NB4 (cell line): ENCODE results near the gene ACVR1.

ENCODE experiments used
- CTCF ChIP-seq: IDR thresholded peaks from one replicate; pipeline ENCODE4 v1.5.1; 2012; ENCODE audit warnings: low read depth, low read length
- MAX ChIP-seq: IDR thresholded peaks from 2 replicates; pipeline ENCODE4 v1.6.1; 2011; ENCODE audit warnings: low read depth, low read length
- POLR2A ChIP-seq: IDR thresholded peaks from 2 replicates; pipeline ENCODE4 v1.6.1; 2011; ENCODE audit warnings: mild to moderate bottlenecking; ENCODE audit not compliant: insufficient read length; ENCODE audit errors: extremely low read depth

GRCh38 chr2:157918319-157918718 is 42.2 kb upstream of the ACVR1 start:
- TF ChIP-seq CTCF (no peak), POLR2A (no peak), MAX (no peak)
